K562 (cell line): ENCODE measurements around the gene SUPT5H. TPM values are rescaled to one million over a fixed set of nuclear protein-coding genes. Genes with fewer than 3 reads are reported as not detected.

ENCODE experiments used
- DMBX1 ChIP-seq: fragments of 250-450 bp; sonication (Bioruptor Pico); IDR thresholded peaks from 2 replicates; pipeline ENCODE4 v1.8.0; 2022; ENCODE audit warnings: inconsistent platforms, mild to moderate bottlenecking, moderate library complexity, borderline replicate concordance
- E2F3 ChIP-seq: fragments of 250-450 bp; sonication (Bioruptor Pico); IDR thresholded peaks from 2 replicates; pipeline ENCODE4 v1.4.0; 2020; ENCODE audit warnings: mild to moderate bottlenecking
- HMG20B ChIP-seq: fragments of 250-450 bp; sonication (Bioruptor Pico); IDR thresholded peaks from 2 replicates; pipeline ENCODE4 v1.5.0; 2021; ENCODE audit warnings: mild to moderate bottlenecking
- MYBL2 ChIP-seq, 2 experiments: fragments of 450-650 bp in 1 of 2; sonication (generic) in 1 of 2; formaldehyde crosslinking in 1 of 2; IDR thresholded peaks; 2 replicates each; pipeline versions ENCODE4 v1.6.1 to v1.8.1; 2017 to 2022; ENCODE audit warnings: borderline replicate concordance in 1 of 2, inconsistent platforms in 1 of 2, low read depth in 1 of 2, mild to moderate bottlenecking in 1 of 2, missing genetic modification reagents in 1 of 2, moderate library complexity in 1 of 2
- RBM14 ChIP-seq: fragments of 200-400 bp; formaldehyde crosslinking; IDR thresholded peaks from 2 replicates; pipeline ENCODE4 v1.6.1; 2018; ENCODE audit warnings: low read depth, mild to moderate bottlenecking, low read length, moderate library complexity, borderline replicate concordance; ENCODE audit not compliant: insufficient read depth
- ZNF384 ChIP-seq: IDR thresholded peaks from 2 replicates; pipeline ENCODE4 v1.6.1; 2012; ENCODE audit warnings: low read depth, low read length, improper control_type of control experiment
- ZNF41 ChIP-seq: fragments of 250-450 bp; sonication (Bioruptor Pico); conservative IDR thresholded peaks from 2 replicates; pipeline ENCODE4 v1.4.0; 2020; ENCODE audit warnings: mild to moderate bottlenecking
- polyA plus RNA-seq, 8 experiments: library from polyadenylated mRNA; depleted of rRNA in 4 of 8; stranded (reverse) in 5 of 8; unstranded in 3 of 8; fragments of >200 nt; fragmentation: Nextera tagmentation in 2 of 8; fragmentation: Illumina TruSeq in 1 of 8; extraction: Ambion mirVana in 2 of 8; extraction: Trizol in 1 of 8; gene quantifications; 2 replicates each; pipeline versions ENCODE4 v1.2.1 to v1.2.3, GENCODE V29; 2011 to 2014; ENCODE audit warnings: inconsistent platforms in 1 of 8, missing spikeins in 1 of 8
- total RNA-seq, 7 experiments: library from RNA; depleted of rRNA in 6 of 7; stranded (reverse); fragments of >200 nt in 6 of 7; fragmentation: Illumina TruSeq in 2 of 7; extraction: Trizol in 2 of 7; gene quantifications; 2 replicates each; pipeline versions ENCODE4 v1.2.1 to v1.2.3, GENCODE V29; 2011 to 2021; ENCODE audit warnings: low replicate concordance in 1 of 7
- TF ChIP-seq, protein P1 (sequence below): sonication (generic); formaldehyde crosslinking; IDR thresholded peaks from 2 replicates; pipeline ENCODE4 v1.8.1; 2023; ENCODE audit warnings: missing genetic modification reagents, mild to moderate bottlenecking, borderline replicate concordance
- TF ChIP-seq, protein P2 (sequence below): sonication (generic); formaldehyde crosslinking; IDR thresholded peaks from 2 replicates; pipeline ENCODE4 v1.8.0; 2023; ENCODE audit warnings: missing genetic modification reagents, mild to moderate bottlenecking, borderline replicate concordance
- TF ChIP-seq, protein P3 (sequence below): fragments of 450-650 bp; IDR thresholded peaks from 2 replicates; pipeline ENCODE4 v1.6.1; 2016; ENCODE audit warnings: missing biosample characterization, missing genetic modification characterization
- TF ChIP-seq, protein P4 (sequence below): sonication (generic); formaldehyde crosslinking; IDR thresholded peaks from 2 replicates; pipeline ENCODE4 v1.8.1; 2023; ENCODE audit warnings: mild to moderate bottlenecking, missing genetic modification reagents

The SUPT5H gene
- total and polyA plus RNA-seq, 9 of the 15 experiments (the other 6 are each of a cell fraction or from before 2014, with no cell fraction given) = 13.3 to 85.9 (median 35.9) TPM

DNA sequence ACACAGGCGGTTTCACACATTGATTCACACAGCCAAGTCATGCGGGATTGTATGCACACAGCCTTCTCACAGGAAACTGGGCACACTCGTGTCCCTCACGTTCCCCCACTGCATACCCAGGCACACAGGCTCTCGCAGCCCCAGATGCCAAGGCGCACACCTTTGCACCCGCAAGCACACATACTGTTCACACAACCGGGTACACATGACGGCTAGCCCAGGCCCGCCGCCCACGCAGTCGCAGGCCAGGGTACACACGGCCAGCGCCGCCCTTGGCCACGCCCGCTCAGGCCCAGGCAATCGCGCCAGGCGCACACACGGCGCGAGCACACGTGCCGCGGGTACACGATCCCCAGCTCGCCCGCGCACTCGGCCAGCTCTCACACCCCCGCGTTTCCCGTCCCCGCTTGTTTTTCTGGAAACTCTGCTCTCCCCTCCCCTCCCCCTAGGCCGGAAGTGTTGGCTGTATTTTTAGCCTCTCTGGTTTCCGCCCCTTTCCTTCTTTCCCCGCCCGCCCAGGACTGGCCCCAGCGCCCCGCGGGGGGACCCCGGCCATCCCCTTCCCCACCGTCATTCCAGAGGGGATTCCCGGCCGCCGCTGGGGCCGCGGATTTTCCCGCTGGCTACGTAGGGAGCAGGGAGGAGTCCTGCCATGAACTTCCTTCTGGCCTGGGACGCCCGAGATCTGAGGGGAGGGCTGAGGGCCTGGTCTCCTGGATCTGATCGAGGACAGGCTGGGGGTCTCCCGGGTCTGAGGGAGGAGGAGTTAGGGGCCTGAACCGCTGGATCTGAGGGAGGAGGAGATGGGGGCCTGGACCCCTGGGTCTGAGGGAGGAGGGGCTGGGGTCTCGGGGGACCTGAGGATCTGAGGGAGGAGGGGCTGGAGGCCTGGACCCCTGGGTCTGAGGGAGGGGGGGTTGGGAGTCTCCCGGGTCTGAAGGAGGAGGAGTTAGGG is 42.8 kb upstream of the SUPT5H start (continued):
- TF ChIP-seq, protein P1, sequence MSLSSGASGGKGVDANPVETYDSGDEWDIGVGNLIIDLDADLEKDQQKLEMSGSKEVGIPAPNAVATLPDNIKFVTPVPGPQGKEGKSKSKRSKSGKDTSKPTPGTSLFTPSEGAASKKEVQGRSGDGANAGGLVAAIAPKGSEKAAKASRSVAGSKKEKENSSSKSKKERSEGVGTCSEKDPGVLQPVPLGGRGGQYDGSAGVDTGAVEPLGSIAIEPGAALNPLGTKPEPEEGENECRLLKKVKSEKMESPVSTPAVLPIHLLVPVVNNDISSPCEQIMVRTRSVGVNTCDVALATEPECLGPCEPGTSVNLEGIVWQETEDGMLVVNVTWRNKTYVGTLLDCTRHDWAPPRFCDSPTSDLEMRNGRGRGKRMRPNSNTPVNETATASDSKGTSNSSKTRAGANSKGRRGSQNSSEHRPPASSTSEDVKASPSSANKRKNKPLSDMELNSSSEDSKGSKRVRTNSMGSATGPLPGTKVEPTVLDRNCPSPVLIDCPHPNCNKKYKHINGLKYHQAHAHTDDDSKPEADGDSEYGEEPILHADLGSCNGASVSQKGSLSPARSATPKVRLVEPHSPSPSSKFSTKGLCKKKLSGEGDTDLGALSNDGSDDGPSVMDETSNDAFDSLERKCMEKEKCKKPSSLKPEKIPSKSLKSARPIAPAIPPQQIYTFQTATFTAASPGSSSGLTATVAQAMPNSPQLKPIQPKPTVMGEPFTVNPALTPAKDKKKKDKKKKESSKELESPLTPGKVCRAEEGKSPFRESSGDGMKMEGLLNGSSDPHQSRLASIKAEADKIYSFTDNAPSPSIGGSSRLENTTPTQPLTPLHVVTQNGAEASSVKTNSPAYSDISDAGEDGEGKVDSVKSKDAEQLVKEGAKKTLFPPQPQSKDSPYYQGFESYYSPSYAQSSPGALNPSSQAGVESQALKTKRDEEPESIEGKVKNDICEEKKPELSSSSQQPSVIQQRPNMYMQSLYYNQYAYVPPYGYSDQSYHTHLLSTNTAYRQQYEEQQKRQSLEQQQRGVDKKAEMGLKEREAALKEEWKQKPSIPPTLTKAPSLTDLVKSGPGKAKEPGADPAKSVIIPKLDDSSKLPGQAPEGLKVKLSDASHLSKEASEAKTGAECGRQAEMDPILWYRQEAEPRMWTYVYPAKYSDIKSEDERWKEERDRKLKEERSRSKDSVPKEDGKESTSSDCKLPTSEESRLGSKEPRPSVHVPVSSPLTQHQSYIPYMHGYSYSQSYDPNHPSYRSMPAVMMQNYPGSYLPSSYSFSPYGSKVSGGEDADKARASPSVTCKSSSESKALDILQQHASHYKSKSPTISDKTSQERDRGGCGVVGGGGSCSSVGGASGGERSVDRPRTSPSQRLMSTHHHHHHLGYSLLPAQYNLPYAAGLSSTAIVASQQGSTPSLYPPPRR (CRISPR knock-in tag) = no peak
- TF ChIP-seq RBM14 (peak; percentile 74; the same call in 1 of the 2 replicates), MYBL2 (IDR thresholded peaks at IDR 0.05; ENCODE audit: low read depth) (no peak), MYBL2 (CRISPR knock-in tag; IDR thresholded peaks at IDR 0.05; ENCODE audit: borderline replicate concordance) (no peak), ZNF384 (no peak), ZNF41 (no peak), DMBX1 (CRISPR knock-in tag) (no peak), E2F3 (CRISPR knock-in tag) (peak; percentile 73; the same call in 1 of the 2 replicates), HMG20B (CRISPR knock-in tag) (no peak)
- TF ChIP-seq, protein P2, sequence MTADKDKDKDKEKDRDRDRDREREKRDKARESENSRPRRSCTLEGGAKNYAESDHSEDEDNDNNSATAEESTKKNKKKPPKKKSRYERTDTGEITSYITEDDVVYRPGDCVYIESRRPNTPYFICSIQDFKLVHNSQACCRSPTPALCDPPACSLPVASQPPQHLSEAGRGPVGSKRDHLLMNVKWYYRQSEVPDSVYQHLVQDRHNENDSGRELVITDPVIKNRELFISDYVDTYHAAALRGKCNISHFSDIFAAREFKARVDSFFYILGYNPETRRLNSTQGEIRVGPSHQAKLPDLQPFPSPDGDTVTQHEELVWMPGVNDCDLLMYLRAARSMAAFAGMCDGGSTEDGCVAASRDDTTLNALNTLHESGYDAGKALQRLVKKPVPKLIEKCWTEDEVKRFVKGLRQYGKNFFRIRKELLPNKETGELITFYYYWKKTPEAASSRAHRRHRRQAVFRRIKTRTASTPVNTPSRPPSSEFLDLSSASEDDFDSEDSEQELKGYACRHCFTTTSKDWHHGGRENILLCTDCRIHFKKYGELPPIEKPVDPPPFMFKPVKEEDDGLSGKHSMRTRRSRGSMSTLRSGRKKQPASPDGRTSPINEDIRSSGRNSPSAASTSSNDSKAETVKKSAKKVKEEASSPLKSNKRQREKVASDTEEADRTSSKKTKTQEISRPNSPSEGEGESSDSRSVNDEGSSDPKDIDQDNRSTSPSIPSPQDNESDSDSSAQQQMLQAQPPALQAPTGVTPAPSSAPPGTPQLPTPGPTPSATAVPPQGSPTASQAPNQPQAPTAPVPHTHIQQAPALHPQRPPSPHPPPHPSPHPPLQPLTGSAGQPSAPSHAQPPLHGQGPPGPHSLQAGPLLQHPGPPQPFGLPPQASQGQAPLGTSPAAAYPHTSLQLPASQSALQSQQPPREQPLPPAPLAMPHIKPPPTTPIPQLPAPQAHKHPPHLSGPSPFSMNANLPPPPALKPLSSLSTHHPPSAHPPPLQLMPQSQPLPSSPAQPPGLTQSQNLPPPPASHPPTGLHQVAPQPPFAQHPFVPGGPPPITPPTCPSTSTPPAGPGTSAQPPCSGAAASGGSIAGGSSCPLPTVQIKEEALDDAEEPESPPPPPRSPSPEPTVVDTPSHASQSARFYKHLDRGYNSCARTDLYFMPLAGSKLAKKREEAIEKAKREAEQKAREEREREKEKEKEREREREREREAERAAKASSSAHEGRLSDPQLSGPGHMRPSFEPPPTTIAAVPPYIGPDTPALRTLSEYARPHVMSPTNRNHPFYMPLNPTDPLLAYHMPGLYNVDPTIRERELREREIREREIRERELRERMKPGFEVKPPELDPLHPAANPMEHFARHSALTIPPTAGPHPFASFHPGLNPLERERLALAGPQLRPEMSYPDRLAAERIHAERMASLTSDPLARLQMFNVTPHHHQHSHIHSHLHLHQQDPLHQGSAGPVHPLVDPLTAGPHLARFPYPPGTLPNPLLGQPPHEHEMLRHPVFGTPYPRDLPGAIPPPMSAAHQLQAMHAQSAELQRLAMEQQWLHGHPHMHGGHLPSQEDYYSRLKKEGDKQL = no peak
- TF ChIP-seq, protein P3, sequence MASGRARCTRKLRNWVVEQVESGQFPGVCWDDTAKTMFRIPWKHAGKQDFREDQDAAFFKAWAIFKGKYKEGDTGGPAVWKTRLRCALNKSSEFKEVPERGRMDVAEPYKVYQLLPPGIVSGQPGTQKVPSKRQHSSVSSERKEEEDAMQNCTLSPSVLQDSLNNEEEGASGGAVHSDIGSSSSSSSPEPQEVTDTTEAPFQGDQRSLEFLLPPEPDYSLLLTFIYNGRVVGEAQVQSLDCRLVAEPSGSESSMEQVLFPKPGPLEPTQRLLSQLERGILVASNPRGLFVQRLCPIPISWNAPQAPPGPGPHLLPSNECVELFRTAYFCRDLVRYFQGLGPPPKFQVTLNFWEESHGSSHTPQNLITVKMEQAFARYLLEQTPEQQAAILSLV (tag) = no peak
- TF ChIP-seq, protein P4, sequence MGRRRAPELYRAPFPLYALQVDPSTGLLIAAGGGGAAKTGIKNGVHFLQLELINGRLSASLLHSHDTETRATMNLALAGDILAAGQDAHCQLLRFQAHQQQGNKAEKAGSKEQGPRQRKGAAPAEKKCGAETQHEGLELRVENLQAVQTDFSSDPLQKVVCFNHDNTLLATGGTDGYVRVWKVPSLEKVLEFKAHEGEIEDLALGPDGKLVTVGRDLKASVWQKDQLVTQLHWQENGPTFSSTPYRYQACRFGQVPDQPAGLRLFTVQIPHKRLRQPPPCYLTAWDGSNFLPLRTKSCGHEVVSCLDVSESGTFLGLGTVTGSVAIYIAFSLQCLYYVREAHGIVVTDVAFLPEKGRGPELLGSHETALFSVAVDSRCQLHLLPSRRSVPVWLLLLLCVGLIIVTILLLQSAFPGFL (CRISPR knock-in tag) = no peak
